GM23338 (cell line): ENCODE data around the gene ZFAND6. TPM values are rescaled to one million over a fixed set of nuclear protein-coding genes. Genes with fewer than 3 reads are reported as not detected.

Experiments
- ATAC-seq: fragments of 200-7000 bp; cut with Tn5 transposase; 3 replicates; pipeline ENCODE4 v1.9.1; 2020
- DNase-seq: peaks from one replicate; pipeline ENCODE4 v3.0.0-alpha.2; 2015; ENCODE audit warnings: low spot score
- H2AFZ ChIP-seq: fragments of 200-600 bp; sonication (generic); 2 replicates; pipeline ENCODE4 v1.8.0; 2016; ENCODE audit warnings: antibody characterized with exemption, mild to moderate bottlenecking, moderate library complexity
- H3F3A ChIP-seq: fragments of 200-600 bp; sonication (generic); replicated peaks from 2 replicates; pipeline ENCODE4 v1.8.0; 2017; ENCODE audit warnings: antibody characterized with exemption, mixed run types, low read depth
- H3K27ac ChIP-seq: fragments of 200-600 bp; sonication (generic); 2 replicates; pipeline ENCODE4 v1.6.1; 2016; ENCODE audit warnings: low read depth
- H3K27me3 ChIP-seq: fragments of 200-600 bp; sonication (generic); 2 replicates; pipeline ENCODE4 v1.8.0; 2016; ENCODE audit warnings: mild to moderate bottlenecking, mixed run types, moderate library complexity; ENCODE audit not compliant: insufficient read depth
- H3K36me3 ChIP-seq: fragments of 200-600 bp; sonication (generic); 2 replicates; pipeline ENCODE4 v1.8.0; 2016; ENCODE audit warnings: mild to moderate bottlenecking; ENCODE audit not compliant: insufficient read depth
- H3K4me1 ChIP-seq: fragments of 200-600 bp; sonication (generic); 2 replicates; pipeline ENCODE4 v1.8.0; 2016; ENCODE audit warnings: mild to moderate bottlenecking, moderate library complexity; ENCODE audit not compliant: insufficient read depth
- H3K4me2 ChIP-seq: fragments of 200-600 bp; sonication (generic); 2 replicates; pipeline ENCODE4 v1.7.1; 2017; ENCODE audit warnings: mixed run types
- H3K4me3 ChIP-seq: fragments of 200-600 bp; sonication (generic); 2 replicates; pipeline ENCODE4 v1.6.1; 2016; ENCODE audit warnings: mixed run types
- H3K79me2 ChIP-seq: fragments of 200-600 bp; sonication (generic); replicated peaks from 2 replicates; pipeline ENCODE4 v1.8.0; 2017; ENCODE audit warnings: mild to moderate bottlenecking; ENCODE audit not compliant: insufficient read depth
- H3K9me2 ChIP-seq: fragments of 200-600 bp; sonication (generic); 2 replicates; pipeline ENCODE4 v1.8.0; 2017; ENCODE audit not compliant: insufficient read depth
- H4K20me1 ChIP-seq: fragments of 200-600 bp; sonication (generic); replicated peaks from 2 replicates; pipeline ENCODE4 v1.8.0; 2017; ENCODE audit warnings: mild to moderate bottlenecking; ENCODE audit not compliant: insufficient read depth
- H3K27ac Mint-ChIP-seq: 2 replicates; pipeline ENCODE4 v1.8.0; 2020; ENCODE audit warnings: inconsistent platforms, mild to moderate bottlenecking, moderate library complexity, mixed read lengths
- H3K27me3 Mint-ChIP-seq: 3 replicates; pipeline ENCODE4 v1.8.0; 2022; ENCODE audit warnings: low read depth, mild to moderate bottlenecking, moderate library complexity, mixed read lengths, inconsistent platforms; ENCODE audit not compliant: insufficient read depth, poor library complexity
- H3K36me3 Mint-ChIP-seq: 3 replicates; pipeline ENCODE4 v1.8.0; 2021; ENCODE audit warnings: low read depth, mild to moderate bottlenecking, inconsistent platforms, moderate library complexity, mixed read lengths
- H3K4me1 Mint-ChIP-seq: 3 replicates; pipeline ENCODE4 v1.8.0; 2020; ENCODE audit warnings: mild to moderate bottlenecking, inconsistent platforms, mixed read lengths
- H3K4me3 Mint-ChIP-seq: 3 replicates; pipeline ENCODE4 v1.8.0; 2021; ENCODE audit warnings: moderate library complexity, mild to moderate bottlenecking, inconsistent platforms, mixed read lengths
- H3K9me3 Mint-ChIP-seq: 3 replicates; pipeline ENCODE4 v1.8.0; 2020; ENCODE audit warnings: moderate library complexity, mild to moderate bottlenecking, inconsistent platforms, mixed read lengths
- CREB1 ChIP-seq: fragments of 250-450 bp; sonication (Bioruptor Pico); IDR thresholded peaks from 2 replicates; pipeline ENCODE4 v1.5.0; 2020; ENCODE audit warnings: low read depth, mild to moderate bottlenecking, moderate library complexity
- CTCF ChIP-seq, 2 experiments: fragments of 200-600 bp in 1 of 2; sonication (generic) in 1 of 2; conservative IDR thresholded peaks; 2 replicates each; pipeline versions ENCODE4 v1.5.1 to v1.6.1; 2016 to 2017; ENCODE audit warnings: antibody characterized with exemption in 2 of 2, low read depth in 2 of 2, mild to moderate bottlenecking in 2 of 2, moderate library complexity in 1 of 2
- ETS1 ChIP-seq: IDR thresholded peaks from 2 replicates; pipeline ENCODE4 v1.6.1; 2016; ENCODE audit warnings: antibody characterized with exemption
- EZH2 ChIP-seq: fragments of 200-600 bp; sonication (generic); IDR thresholded peaks from one replicate; pipeline ENCODE4 v1.8.0; 2017; ENCODE audit warnings: antibody characterized with exemption, mild to moderate bottlenecking, low read depth; ENCODE audit not compliant: unreplicated experiment
- EZH2phosphoT487 ChIP-seq: fragments of 200-600 bp; sonication (generic); IDR thresholded peaks from one replicate; pipeline ENCODE4 v1.8.1; 2018; ENCODE audit warnings: antibody characterized with exemption; ENCODE audit not compliant: unreplicated experiment
- JUNB ChIP-seq: IDR thresholded peaks from one replicate; pipeline ENCODE4 v1.6.1; 2016; ENCODE audit warnings: antibody characterized with exemption; ENCODE audit not compliant: unreplicated experiment
- NANOG ChIP-seq: IDR thresholded peaks from 2 replicates; pipeline ENCODE4 v1.6.1; 2016; ENCODE audit warnings: antibody characterized with exemption, borderline replicate concordance
- POLR2AphosphoS5 ChIP-seq: IDR thresholded peaks from 2 replicates; pipeline ENCODE4 v1.6.1; 2016; ENCODE audit warnings: antibody characterized with exemption, low read depth
- STAT1 ChIP-seq: IDR thresholded peaks from one replicate; pipeline ENCODE4 v1.6.1; 2016; ENCODE audit warnings: antibody characterized with exemption; ENCODE audit not compliant: unreplicated experiment
- ZNF114 ChIP-seq: fragments of 250-450 bp; sonication (Bioruptor Pico); IDR thresholded peaks from 2 replicates; pipeline ENCODE4 v1.5.0; 2020; ENCODE audit warnings: mild to moderate bottlenecking, moderate library complexity
- ZNF331 ChIP-seq: fragments of 250-450 bp; sonication (Bioruptor Pico); IDR thresholded peaks from 2 replicates; pipeline ENCODE4 v1.5.0; 2020; ENCODE audit warnings: low read depth, mild to moderate bottlenecking, moderate library complexity
- polyA plus RNA-seq: library from polyadenylated mRNA; unstranded; fragments of >200 nt; fragmentation: Nextera tagmentation; extraction: Ambion mirVana; gene quantifications from 2 replicates; pipeline ENCODE4 v1.2.1, GENCODE V29; 2016
- total RNA-seq: library from RNA; depleted of rRNA; stranded (reverse); fragments of >200 nt; shearing (Covaris generic); gene quantifications from 2 replicates; pipeline ENCODE4 v1.2.3, GENCODE V29; 2014
- TF ChIP-seq, protein P1 (sequence below): IDR thresholded peaks from one replicate; pipeline ENCODE4 v1.6.1; 2018; ENCODE audit warnings: antibody characterized with exemption; ENCODE audit not compliant: unreplicated experiment
- TF ChIP-seq, protein P2 (sequence below): fragments of 250-450 bp; sonication (Bioruptor Pico); IDR thresholded peaks from 2 replicates; pipeline ENCODE4 v1.5.0; 2020; ENCODE audit warnings: mild to moderate bottlenecking, moderate library complexity

The ZFAND6 gene
- total and polyA plus RNA-seq, 2 experiments from 2014 or later, result 205 to 292 TPM

GRCh38 chr15:80151148-80151547 is 91.7 kb downstream of the ZFAND6 start:
- peak; percentile 15 for DNase-seq
- peak overlapping the region; percentile 80; the same call in 1 of the 2 replicates for H3K4me3 ChIP-seq
- H3K36me3 Mint-ChIP-seq, result no peaks in the 10 kb centered on the region; the same call in 2 of the 3 replicates
- no peak for ATAC-seq
- H2AFZ ChIP-seq, result peak overlapping the region; percentile 99
- peaks cover 35% of the 10 kb centered on the region for H3K4me1 Mint-ChIP-seq
- H3K27ac Mint-ChIP-seq, result no peak overlapping the region
- H3K4me3 Mint-ChIP-seq, result no peak overlapping the region
- no peaks in the 10 kb centered on the region for H3K9me2 ChIP-seq
- H3K36me3 ChIP-seq, result no peaks in the 10 kb centered on the region
- TF ChIP-seq POLR2AphosphoS5 (no peak), ETS1 (no peak), ZNF331 (CRISPR knock-in tag) (no peak), NANOG (no peak), EZH2phosphoT487 (no peak), CTCF (conservative IDR thresholded peaks at IDR 0.05; ENCODE audit: low read depth in 2 of 2) (no peak), EZH2 (no peak), CREB1 (CRISPR knock-in tag) (no peak), STAT1 (no peak), JUNB (no peak), ZNF114 (CRISPR knock-in tag) (no peak)
- TF ChIP-seq, protein P1, sequence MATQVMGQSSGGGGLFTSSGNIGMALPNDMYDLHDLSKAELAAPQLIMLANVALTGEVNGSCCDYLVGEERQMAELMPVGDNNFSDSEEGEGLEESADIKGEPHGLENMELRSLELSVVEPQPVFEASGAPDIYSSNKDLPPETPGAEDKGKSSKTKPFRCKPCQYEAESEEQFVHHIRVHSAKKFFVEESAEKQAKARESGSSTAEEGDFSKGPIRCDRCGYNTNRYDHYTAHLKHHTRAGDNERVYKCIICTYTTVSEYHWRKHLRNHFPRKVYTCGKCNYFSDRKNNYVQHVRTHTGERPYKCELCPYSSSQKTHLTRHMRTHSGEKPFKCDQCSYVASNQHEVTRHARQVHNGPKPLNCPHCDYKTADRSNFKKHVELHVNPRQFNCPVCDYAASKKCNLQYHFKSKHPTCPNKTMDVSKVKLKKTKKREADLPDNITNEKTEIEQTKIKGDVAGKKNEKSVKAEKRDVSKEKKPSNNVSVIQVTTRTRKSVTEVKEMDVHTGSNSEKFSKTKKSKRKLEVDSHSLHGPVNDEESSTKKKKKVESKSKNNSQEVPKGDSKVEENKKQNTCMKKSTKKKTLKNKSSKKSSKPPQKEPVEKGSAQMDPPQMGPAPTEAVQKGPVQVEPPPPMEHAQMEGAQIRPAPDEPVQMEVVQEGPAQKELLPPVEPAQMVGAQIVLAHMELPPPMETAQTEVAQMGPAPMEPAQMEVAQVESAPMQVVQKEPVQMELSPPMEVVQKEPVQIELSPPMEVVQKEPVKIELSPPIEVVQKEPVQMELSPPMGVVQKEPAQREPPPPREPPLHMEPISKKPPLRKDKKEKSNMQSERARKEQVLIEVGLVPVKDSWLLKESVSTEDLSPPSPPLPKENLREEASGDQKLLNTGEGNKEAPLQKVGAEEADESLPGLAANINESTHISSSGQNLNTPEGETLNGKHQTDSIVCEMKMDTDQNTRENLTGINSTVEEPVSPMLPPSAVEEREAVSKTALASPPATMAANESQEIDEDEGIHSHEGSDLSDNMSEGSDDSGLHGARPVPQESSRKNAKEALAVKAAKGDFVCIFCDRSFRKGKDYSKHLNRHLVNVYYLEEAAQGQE, result no peak
- TF ChIP-seq, protein P2, sequence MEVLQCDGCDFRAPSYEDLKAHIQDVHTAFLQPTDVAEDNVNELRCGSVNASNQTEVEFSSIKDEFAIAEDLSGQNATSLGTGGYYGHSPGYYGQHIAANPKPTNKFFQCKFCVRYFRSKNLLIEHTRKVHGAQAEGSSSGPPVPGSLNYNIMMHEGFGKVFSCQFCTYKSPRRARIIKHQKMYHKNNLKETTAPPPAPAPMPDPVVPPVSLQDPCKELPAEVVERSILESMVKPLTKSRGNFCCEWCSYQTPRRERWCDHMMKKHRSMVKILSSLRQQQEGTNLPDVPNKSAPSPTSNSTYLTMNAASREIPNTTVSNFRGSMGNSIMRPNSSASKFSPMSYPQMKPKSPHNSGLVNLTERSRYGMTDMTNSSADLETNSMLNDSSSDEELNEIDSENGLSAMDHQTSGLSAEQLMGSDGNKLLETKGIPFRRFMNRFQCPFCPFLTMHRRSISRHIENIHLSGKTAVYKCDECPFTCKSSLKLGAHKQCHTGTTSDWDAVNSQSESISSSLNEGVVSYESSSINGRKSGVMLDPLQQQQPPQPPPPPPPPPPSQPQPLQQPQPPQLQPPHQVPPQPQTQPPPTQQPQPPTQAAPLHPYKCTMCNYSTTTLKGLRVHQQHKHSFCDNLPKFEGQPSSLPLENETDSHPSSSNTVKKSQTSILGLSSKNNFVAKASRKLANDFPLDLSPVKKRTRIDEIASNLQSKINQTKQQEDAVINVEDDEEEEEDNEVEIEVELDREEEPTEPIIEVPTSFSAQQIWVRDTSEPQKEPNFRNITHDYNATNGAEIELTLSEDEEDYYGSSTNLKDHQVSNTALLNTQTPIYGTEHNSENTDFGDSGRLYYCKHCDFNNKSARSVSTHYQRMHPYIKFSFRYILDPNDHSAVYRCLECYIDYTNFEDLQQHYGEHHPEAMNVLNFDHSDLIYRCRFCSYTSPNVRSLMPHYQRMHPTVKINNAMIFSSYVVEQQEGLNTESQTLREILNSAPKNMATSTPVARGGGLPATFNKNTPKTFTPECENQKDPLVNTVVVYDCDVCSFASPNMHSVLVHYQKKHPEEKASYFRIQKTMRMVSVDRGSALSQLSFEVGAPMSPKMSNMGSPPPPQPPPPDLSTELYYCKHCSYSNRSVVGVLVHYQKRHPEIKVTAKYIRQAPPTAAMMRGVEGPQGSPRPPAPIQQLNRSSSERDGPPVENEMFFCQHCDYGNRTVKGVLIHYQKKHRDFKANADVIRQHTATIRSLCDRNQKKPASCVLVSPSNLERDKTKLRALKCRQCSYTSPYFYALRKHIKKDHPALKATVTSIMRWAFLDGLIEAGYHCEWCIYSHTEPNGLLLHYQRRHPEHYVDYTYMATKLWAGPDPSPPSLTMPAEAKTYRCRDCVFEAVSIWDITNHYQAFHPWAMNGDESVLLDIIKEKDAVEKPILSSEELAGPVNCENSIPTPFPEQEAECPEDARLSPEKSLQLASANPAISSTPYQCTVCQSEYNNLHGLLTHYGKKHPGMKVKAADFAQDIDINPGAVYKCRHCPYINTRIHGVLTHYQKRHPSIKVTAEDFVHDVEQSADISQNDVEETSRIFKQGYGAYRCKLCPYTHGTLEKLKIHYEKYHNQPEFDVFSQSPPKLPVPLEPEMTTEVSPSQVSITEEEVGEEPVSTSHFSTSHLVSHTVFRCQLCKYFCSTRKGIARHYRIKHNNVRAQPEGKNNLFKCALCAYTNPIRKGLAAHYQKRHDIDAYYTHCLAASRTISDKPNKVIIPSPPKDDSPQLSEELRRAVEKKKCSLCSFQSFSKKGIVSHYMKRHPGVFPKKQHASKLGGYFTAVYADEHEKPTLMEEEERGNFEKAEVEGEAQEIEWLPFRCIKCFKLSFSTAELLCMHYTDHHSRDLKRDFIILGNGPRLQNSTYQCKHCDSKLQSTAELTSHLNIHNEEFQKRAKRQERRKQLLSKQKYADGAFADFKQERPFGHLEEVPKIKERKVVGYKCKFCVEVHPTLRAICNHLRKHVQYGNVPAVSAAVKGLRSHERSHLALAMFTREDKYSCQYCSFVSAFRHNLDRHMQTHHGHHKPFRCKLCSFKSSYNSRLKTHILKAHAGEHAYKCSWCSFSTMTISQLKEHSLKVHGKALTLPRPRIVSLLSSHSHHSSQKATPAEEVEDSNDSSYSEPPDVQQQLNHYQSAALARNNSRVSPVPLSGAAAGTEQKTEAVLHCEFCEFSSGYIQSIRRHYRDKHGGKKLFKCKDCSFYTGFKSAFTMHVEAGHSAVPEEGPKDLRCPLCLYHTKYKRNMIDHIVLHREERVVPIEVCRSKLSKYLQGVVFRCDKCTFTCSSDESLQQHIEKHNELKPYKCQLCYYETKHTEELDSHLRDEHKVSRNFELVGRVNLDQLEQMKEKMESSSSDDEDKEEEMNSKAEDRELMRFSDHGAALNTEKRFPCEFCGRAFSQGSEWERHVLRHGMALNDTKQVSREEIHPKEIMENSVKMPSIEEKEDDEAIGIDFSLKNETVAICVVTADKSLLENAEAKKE (CRISPR knock-in tag), result no peak
- no peaks in the 10 kb centered on the region; the same call in 2 of the 3 replicates for H3K9me3 Mint-ChIP-seq
- no peak overlapping the region for H3K27ac ChIP-seq
- H3K79me2 ChIP-seq, result no peaks in the 10 kb centered on the region; the same call in 1 of the 2 replicates
- H4K20me1 ChIP-seq, result no peaks in the 10 kb centered on the region; the same call in 1 of the 2 replicates
- H3K4me1 ChIP-seq, result peaks cover 23% of the 10 kb centered on the region
- H3K4me2 ChIP-seq, result peak overlapping the region; percentile 94; the same call in 1 of the 2 replicates
- H3K27me3 Mint-ChIP-seq, result peaks cover 17% of the 10 kb centered on the region
- H3K27me3 ChIP-seq, result 0 out of 2 replicates have a peak, but pooled peaks cover 7% of the 10 kb centered on the region
- peaks cover 5% of the 10 kb centered on the region; the same call in 1 of the 2 replicates for H3F3A ChIP-seq
